Smooth muscle cell (in vitro differentiated cells): ENCODE measurements around the gene RNF121. TPM values are rescaled to one million over a fixed set of nuclear protein-coding genes. Genes with fewer than 3 reads are reported as not detected.
A peak's percentile ranks its signal among the peaks of the same experiment; 100 is the strongest.

Experiments used
- DNase-seq: peaks from one replicate; lab custom pipeline; 2025; ENCODE audit not compliant: unreplicated experiment; lab: John Stamatoyannopoulos, UW
- H2AFZ ChIP-seq: fragments of 200-600 bp; sonication (generic); 2 replicates; pipeline ENCODE4 v1.6.0; 2016; ENCODE audit warnings: antibody characterized with exemption, low read depth, mild to moderate bottlenecking
- H3F3A ChIP-seq: fragments of 200-600 bp; sonication (generic); 2 replicates; pipeline ENCODE4 v1.6.0; 2017; ENCODE audit warnings: antibody characterized with exemption, low read depth
- H3K27ac ChIP-seq: fragments of 200-600 bp; sonication (generic); 2 replicates; pipeline ENCODE4 v1.5.1; 2016; ENCODE audit warnings: low read depth, mild to moderate bottlenecking
- H3K27me3 ChIP-seq: fragments of 200-600 bp; sonication (generic); 2 replicates; pipeline ENCODE4 v1.6.1; 2016; ENCODE audit warnings: low read depth, mild to moderate bottlenecking
- H3K36me3 ChIP-seq: fragments of 200-600 bp; sonication (generic); 2 replicates; pipeline ENCODE4 v1.5.1; 2016; ENCODE audit warnings: low read depth
- H3K4me1 ChIP-seq: fragments of 200-600 bp; sonication (generic); 2 replicates; pipeline ENCODE4 v1.5.1; 2016; ENCODE audit warnings: low read depth
- H3K4me2 ChIP-seq: fragments of 200-600 bp; sonication (generic); 2 replicates; pipeline ENCODE4 v1.6.0; 2016; ENCODE audit warnings: mild to moderate bottlenecking
- H3K4me3 ChIP-seq: fragments of 200-600 bp; sonication (generic); 2 replicates; pipeline ENCODE4 v1.5.1; 2016; ENCODE audit warnings: mild to moderate bottlenecking
- H3K79me2 ChIP-seq: fragments of 200-600 bp; sonication (generic); 2 replicates; pipeline ENCODE4 v1.6.0; 2016; ENCODE audit warnings: low read depth, mild to moderate bottlenecking
- H3K9ac ChIP-seq: fragments of 200-600 bp; sonication (generic); 2 replicates; pipeline ENCODE4 v1.6.0; 2016; ENCODE audit warnings: low read depth
- H3K9me3 ChIP-seq: fragments of 200-600 bp; sonication (generic); replicated peaks from 2 replicates; pipeline ENCODE4 v1.5.1; 2016; ENCODE audit warnings: low read depth
- H4K20me1 ChIP-seq: fragments of 200-600 bp; sonication (generic); 2 replicates; pipeline ENCODE4 v1.6.0; 2016; ENCODE audit warnings: low read depth
- WGBS: methylation state at CpG from one replicate; pipeline ENCODE4 v1.1.7; 2016; ENCODE audit warnings: low lambda C conversion rate; 5-methylcytosine and 5-hydroxymethylcytosine counted together
- polyA plus RNA-seq: library from polyadenylated mRNA; unstranded; fragments of >200 nt; fragmentation: Nextera tagmentation; extraction: Ambion mirVana; gene quantifications from 2 replicates; pipeline ENCODE4 v1.2.1, GENCODE V29; 2016
- total RNA-seq: library from RNA; depleted of rRNA; stranded (reverse); fragments of >200 nt; gene quantifications from 2 replicates; pipeline ENCODE4 v1.2.3, GENCODE V29; 2014
- TF ChIP-seq, protein P1 (sequence below): fragments of 200-600 bp; sonication (generic); IDR thresholded peaks from 2 replicates; pipeline ENCODE4 v1.5.1; 2017; ENCODE audit warnings: borderline replicate concordance, mild to moderate bottlenecking, antibody characterized with exemption; ENCODE audit not compliant: insufficient read depth, poor library complexity, severe bottlenecking

RNF121 gene
- total and polyA plus RNA-seq, 2 experiments from 2014 or later, result 34.4 to 49.5 TPM

GRCh38 chr11:71948314-71949027 is 19.6 kb downstream of the RNF121 start:
- peak overlapping the region; percentile 99 for H3K27ac ChIP-seq
- DNase-seq, result no peak

GRCh38 chr11:71949034-71949433 is 20.2 kb downstream of the RNF121 start:
- Histone ChIP-seq H3K9me3 (no peaks in the 10 kb centered on the region), H3K27ac (peak overlapping the region; percentile 36), H3K36me3 (no peaks in the 10 kb centered on the region), H3K4me3 (no peak overlapping the region), H3K9ac (no peak overlapping the region), H3K4me1 (peaks cover 29% of the 10 kb centered on the region), H3K4me2 (no peak overlapping the region), H3F3A (peaks cover 18% of the 10 kb centered on the region), H2AFZ (no peak overlapping the region), H4K20me1 (peaks cover 51% of the 10 kb centered on the region), H3K27me3 (no peaks in the 10 kb centered on the region), H3K79me2 (peaks cover 69% of the 10 kb centered on the region)
- 75% methylated on average over 6 of the region's 6 CpGs for WGBS
- DNase-seq, result no peak
- TF ChIP-seq, protein P1, sequence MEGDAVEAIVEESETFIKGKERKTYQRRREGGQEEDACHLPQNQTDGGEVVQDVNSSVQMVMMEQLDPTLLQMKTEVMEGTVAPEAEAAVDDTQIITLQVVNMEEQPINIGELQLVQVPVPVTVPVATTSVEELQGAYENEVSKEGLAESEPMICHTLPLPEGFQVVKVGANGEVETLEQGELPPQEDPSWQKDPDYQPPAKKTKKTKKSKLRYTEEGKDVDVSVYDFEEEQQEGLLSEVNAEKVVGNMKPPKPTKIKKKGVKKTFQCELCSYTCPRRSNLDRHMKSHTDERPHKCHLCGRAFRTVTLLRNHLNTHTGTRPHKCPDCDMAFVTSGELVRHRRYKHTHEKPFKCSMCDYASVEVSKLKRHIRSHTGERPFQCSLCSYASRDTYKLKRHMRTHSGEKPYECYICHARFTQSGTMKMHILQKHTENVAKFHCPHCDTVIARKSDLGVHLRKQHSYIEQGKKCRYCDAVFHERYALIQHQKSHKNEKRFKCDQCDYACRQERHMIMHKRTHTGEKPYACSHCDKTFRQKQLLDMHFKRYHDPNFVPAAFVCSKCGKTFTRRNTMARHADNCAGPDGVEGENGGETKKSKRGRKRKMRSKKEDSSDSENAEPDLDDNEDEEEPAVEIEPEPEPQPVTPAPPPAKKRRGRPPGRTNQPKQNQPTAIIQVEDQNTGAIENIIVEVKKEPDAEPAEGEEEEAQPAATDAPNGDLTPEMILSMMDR, result no peak

More at GRCh38 chr11:71948314-71949027, 19.6 kb downstream of the RNF121 start:
- TF ChIP-seq, protein P1, result no peak
- WGBS, result 90% methylated on average over 7 of the region's 7 CpGs
- H3K9me3 ChIP-seq, result no peaks in the 10 kb centered on the region
- H3K4me1 ChIP-seq, result peaks cover 29% of the 10 kb centered on the region
- no peak overlapping the region for H2AFZ ChIP-seq
- H3K79me2 ChIP-seq, result peaks cover 67% of the 10 kb centered on the region
- H3K4me2 ChIP-seq, result no peak overlapping the region
- H3K4me3 ChIP-seq, result no peak overlapping the region
- no peak overlapping the region for H3K9ac ChIP-seq
- no peaks in the 10 kb centered on the region for H3K27me3 ChIP-seq
- peaks cover 22% of the 10 kb centered on the region for H3F3A ChIP-seq
- peaks cover 45% of the 10 kb centered on the region for H4K20me1 ChIP-seq
- no peaks in the 10 kb centered on the region for H3K36me3 ChIP-seq

- peaks cover 94% of the 10 kb centered on the region for H3K79me2 ChIP-seq
Measured at GRCh38 chr11:71951741-71952310, 23.0 kb downstream of the RNF121 start.

More at GRCh38 chr11:71951741-71952310, 23.0 kb downstream of the RNF121 start:
- Histone ChIP-seq H3K4me2 (no peak overlapping the region), H3K36me3 (no peaks in the 10 kb centered on the region), H2AFZ (no peak overlapping the region), H4K20me1 (peaks cover 79% of the 10 kb centered on the region), H3F3A (peaks cover 12% of the 10 kb centered on the region), H3K27me3 (no peaks in the 10 kb centered on the region), H3K9ac (no peak overlapping the region), H3K27ac (no peak overlapping the region), H3K4me3 (no peak overlapping the region), H3K4me1 (peaks cover 11% of the 10 kb centered on the region), H3K9me3 (no peaks in the 10 kb centered on the region)
- TF ChIP-seq, protein P1, result no peak
- DNase-seq, result no peak
- 82% methylated on average over 4 of the region's 4 CpGs for WGBS
